Neutrophil (primary cell): ENCODE measurements around the gene RGS14.

Experiments
- H3K27ac ChIP-seq: fragments of 200-600 bp; sonication (generic); 2 replicates; pipeline ENCODE4 v1.5.1; 2016; ENCODE audit warnings: mild to moderate bottlenecking, moderate library complexity
- H3K27me3 ChIP-seq: fragments of 200-600 bp; sonication (generic); 2 replicates; pipeline ENCODE4 v1.6.0; 2016; ENCODE audit warnings: mild to moderate bottlenecking
- H3K36me3 ChIP-seq: fragments of 200-600 bp; sonication (generic); 2 replicates; pipeline ENCODE4 v1.5.1; 2017
- H3K4me1 ChIP-seq, 2 experiments: fragments of 200-600 bp in 1 of 2; sonication (generic) in 1 of 2; 1 replicate in 1 of 2; 2 replicates in 1 of 2; pipeline versions ENCODE4 v1.5.1 to v1.6.1; 2013 to 2016; ENCODE audit warnings: low read depth in 1 of 2, low read length in 1 of 2, mild to moderate bottlenecking in 1 of 2, moderate library complexity in 1 of 2; ENCODE audit not compliant: control insufficient read depth in 1 of 2, insufficient read depth in 1 of 2
- H3K4me3 ChIP-seq, 2 experiments: fragments of 200-600 bp in 1 of 2; sonication (generic) in 1 of 2; 1 replicate in 1 of 2; 2 replicates in 1 of 2; pipeline ENCODE4 v1.5.1; 2013 to 2016; ENCODE audit warnings: low read depth in 1 of 2, low read length in 1 of 2, mild to moderate bottlenecking in 1 of 2, moderate library complexity in 1 of 2
- H3K9me3 ChIP-seq: fragments of 200-600 bp; sonication (generic); 2 replicates; pipeline ENCODE4 v1.5.1; 2016
- CTCF ChIP-seq: fragments of 200-600 bp; sonication (generic); IDR thresholded peaks from 2 replicates; pipeline ENCODE4 v1.5.1; 2016; ENCODE audit warnings: antibody characterized with exemption

RGS14 gene

GRCh38 chr5:177396807-177397206, 39.1 kb downstream of the RGS14 start:
- H3K4me1 ChIP-seq = peaks cover 21 to 26% of the 10 kb centered on the region in 2 experiments
- peaks cover 43% of the 10 kb centered on the region for H3K27me3 ChIP-seq
- no peak for TF ChIP-seq CTCF

GRCh38 chr5:177397875-177398390, 40.2 kb downstream of the RGS14 start:
- Histone ChIP-seq H3K27ac (no peak overlapping the region), H3K4me3 (no peak overlapping the region), H3K36me3 (no peaks in the 10 kb centered on the region), H3K27me3 (peaks cover 54% of the 10 kb centered on the region), H3K9me3 (no peaks in the 10 kb centered on the region), H3K4me1 (peaks cover 27 to 32% of the 10 kb centered on the region in 2 experiments)
- TF ChIP-seq CTCF = no peak

More at GRCh38 chr5:177396807-177397206, 39.1 kb downstream of the RGS14 start:
- Histone ChIP-seq H3K9me3 (no peaks in the 10 kb centered on the region), H3K4me3 (no peak overlapping the region), H3K27ac (no peak overlapping the region), H3K36me3 (no peaks in the 10 kb centered on the region)

- no peak within 1 kb of the TSS for H3K27ac ChIP-seq
- peaks cover 38 to 43% of the 10 kb centered on the region in 2 experiments for H3K4me1 ChIP-seq
- H3K9me3 ChIP-seq = no peaks in the 10 kb centered on the region
- TF ChIP-seq CTCF = no peak
- no peaks in the 10 kb centered on the region for H3K36me3 ChIP-seq
- no peak within 1 kb of the TSS for H3K4me3 ChIP-seq
- H3K27me3 ChIP-seq = peaks cover 66% of the 10 kb centered on the region
These were observed 42.5 kb downstream of the RGS14 start, which contains the start of gene PFN3 for GRCh38 chr5:177399997-177400868. PFN3 (minus strand) TSS chr5:177400661; CDS start chr5:177400576, 85 bp downstream.

GRCh38 chr5:177402271-177403043, 44.7 kb downstream of the RGS14 start:
- H3K9me3 ChIP-seq = no peaks in the 10 kb centered on the region
- H3K27ac ChIP-seq = no peak overlapping the region
- H3K4me1 ChIP-seq = peaks cover 50 to 53% of the 10 kb centered on the region in 2 experiments
- H3K36me3 ChIP-seq = no peaks in the 10 kb centered on the region
- H3K27me3 ChIP-seq = peaks cover 66% of the 10 kb centered on the region
- peak; percentile 47 for TF ChIP-seq CTCF
- peak overlapping the region; percentile 52 to 80 for H3K4me3 ChIP-seq

GRCh38 chr5:177403102-177403791, 45.5 kb downstream of the RGS14 start:
- Histone ChIP-seq H3K4me1 (peaks cover 50 to 53% of the 10 kb centered on the region in 2 experiments), H3K27ac (peak overlapping the region; percentile 93), H3K27me3 (peaks cover 59% of the 10 kb centered on the region), H3K36me3 (no peaks in the 10 kb centered on the region), H3K9me3 (no peaks in the 10 kb centered on the region), H3K4me3 (peak overlapping the region; percentile 52 to 80)
- TF ChIP-seq CTCF = no peak
